K562 (cell line): ENCODE results near the gene MANBA. TPM values are rescaled to one million over a fixed set of nuclear protein-coding genes. Genes with fewer than 3 reads are reported as not detected.
"Not testable (repeated sequence)": the region's sequence is repeated elsewhere in the genome, so short reads cannot be mapped to it uniquely, and the experiment has no call there.

Experiments used
- CBX5 ChIP-seq: IDR thresholded peaks from 2 replicates; pipeline ENCODE4 v1.6.1; 2014; ENCODE audit warnings: low read depth, borderline replicate concordance
- CTCF ChIP-seq, 3 experiments: IDR thresholded peaks in 2 of 3; conservative IDR thresholded peaks in 1 of 3; 2 replicates each; pipeline ENCODE4 v1.5.1; 2011 to 2012; ENCODE audit warnings: low read length in 3 of 3, mild to moderate bottlenecking in 3 of 3, control low read depth in 2 of 3, improper control_type of control experiment in 1 of 3, inconsistent platforms in 1 of 3, low read depth in 1 of 3, mixed read lengths in 1 of 3, moderate library complexity in 1 of 3; ENCODE audit not compliant: insufficient read depth in 2 of 3
- ELF1 ChIP-seq: fragments of 200-800 bp; sonication (Bioruptor generic); IDR thresholded peaks from 2 replicates; pipeline ENCODE4 v1.6.1; 2016; ENCODE audit warnings: missing genetic modification characterization, missing compliant biosample characterization
- HMBOX1 ChIP-seq: sonication (generic); IDR thresholded peaks from 2 replicates; pipeline ENCODE4 v1.6.1; 2016
- MYC ChIP-seq, 2 experiments: fragments of 250-450 bp in 1 of 2; sonication (Bioruptor Pico) in 1 of 2; IDR thresholded peaks; 2 replicates each; pipeline versions ENCODE4 v1.5.1 to v1.6.1; 2012 to 2021; ENCODE audit warnings: low read depth in 2 of 2, borderline replicate concordance in 1 of 2, improper control_type of control experiment in 1 of 2, low read length in 1 of 2, mild to moderate bottlenecking in 1 of 2, moderate library complexity in 1 of 2
- RAD21 ChIP-seq, 2 experiments: fragments of 250-450 bp in 1 of 2; fragments of 450-650 bp in 1 of 2; sonication (Bioruptor Pico) in 1 of 2; formaldehyde crosslinking in 1 of 2; IDR thresholded peaks in 1 of 2; conservative IDR thresholded peaks in 1 of 2; 2 replicates each; pipeline versions ENCODE4 v1.4.0 to v1.8.0; 2020 to 2022; ENCODE audit warnings: mild to moderate bottlenecking in 2 of 2, moderate library complexity in 1 of 2
- SPI1 ChIP-seq: IDR thresholded peaks from 2 replicates; pipeline ENCODE4 v1.6.1; 2011; ENCODE audit warnings: low read depth, low read length, control low read depth, borderline replicate concordance
- polyA plus RNA-seq, 8 experiments: library from polyadenylated mRNA; depleted of rRNA in 4 of 8; stranded (reverse) in 5 of 8; unstranded in 3 of 8; fragments of >200 nt; fragmentation: Nextera tagmentation in 2 of 8; fragmentation: Illumina TruSeq in 1 of 8; extraction: Ambion mirVana in 2 of 8; extraction: Trizol in 1 of 8; gene quantifications; 2 replicates each; pipeline versions ENCODE4 v1.2.1 to v1.2.3, GENCODE V29; 2011 to 2014; ENCODE audit warnings: inconsistent platforms in 1 of 8, missing spikeins in 1 of 8
- total RNA-seq, 7 experiments: library from RNA; depleted of rRNA in 6 of 7; stranded (reverse); fragments of >200 nt in 6 of 7; fragmentation: Illumina TruSeq in 2 of 7; extraction: Trizol in 2 of 7; gene quantifications; 2 replicates each; pipeline versions ENCODE4 v1.2.1 to v1.2.3, GENCODE V29; 2011 to 2021; ENCODE audit warnings: low replicate concordance in 1 of 7

MANBA gene
- total and polyA plus RNA-seq, 9 of the 15 experiments (the other 6 are each of a cell fraction or from before 2014, with no cell fraction given): 1.8 to 12.9 (median 7.7) TPM

GRCh38 chr4:102743352-102743751 is 17.4 kb downstream of the MANBA start (continued):
- peak; percentile 86 for TF ChIP-seq HMBOX1
- peak; percentile 47 to 57 for TF ChIP-seq RAD21 (CRISPR knock-in tag; conservative IDR thresholded peaks at IDR 0.05 in 1 of 2, IDR thresholded peaks at IDR 0.05 in 1 of 2)
- peak in 2 of 3 experiments; percentile 6 to 50; a peak in 3 of 6 replicates for TF ChIP-seq CTCF (IDR thresholded peaks at IDR 0.05 in 2 of 3, conservative IDR thresholded peaks at IDR 0.05 in 1 of 3; ENCODE audit: insufficient read depth in 2 of 3, low read depth in 1 of 3, low read length in 3 of 3)
- TF ChIP-seq MYC (IDR thresholded peaks at IDR 0.05; ENCODE audit: low read depth, low read length): 0 out of 2 replicates have a peak, but pooled peaks have one; percentile 35
- TF ChIP-seq MYC (CRISPR knock-in tag; IDR thresholded peaks at IDR 0.05; ENCODE audit: borderline replicate concordance, low read depth): not testable (repeated sequence)
- peak; percentile 53 for TF ChIP-seq ELF1 (tag)
- TF ChIP-seq SPI1: peak; percentile 80; the same call in 1 of the 2 replicates
- TF ChIP-seq CBX5: peak; percentile 55; the same call in 1 of the 2 replicates
